ENCODE results near the gene GBP6.

Gene GBP6

GRCh38 chr1:89361681-89362080 lies 2.2 kb upstream of the GBP6 start:
- H3K9me2 ChIP-seq (replicated peaks; ENCODE audit: insufficient read depth, low read length) = no peaks in the 10 kb centered on the region
- no peaks in the 10 kb centered on the region for H3K27me3 ChIP-seq (ENCODE audit: low read length)
- no peaks in the 10 kb centered on the region for H3F3A ChIP-seq (ENCODE audit: insufficient read depth)
- no peaks in the 10 kb centered on the region for H3K79me2 ChIP-seq (ENCODE audit: insufficient read depth, low read length)
- H3K9me3 ChIP-seq (ENCODE audit: insufficient read depth, low read length) = no peaks in the 10 kb centered on the region
- H3K27ac ChIP-seq (ENCODE audit: low read depth, low read length) = no peak overlapping the region
- no peak overlapping the region for H2AFZ ChIP-seq (ENCODE audit: low read depth, low read length, severe bottlenecking)
- H3K9ac ChIP-seq (ENCODE audit: low read length) = no peak overlapping the region
- no peak overlapping the region for H3K4me3 ChIP-seq (ENCODE audit: insufficient read depth, low read length, poor library complexity, severe bottlenecking)
- H3K4me2 ChIP-seq (ENCODE audit: low read depth, low read length, poor library complexity, severe bottlenecking) = no peak overlapping the region
- TF ChIP-seq CTCF (IDR thresholded peaks at IDR 0.05; ENCODE audit: insufficient read depth, low read length, poor library complexity, severe bottlenecking) = no peak
- TF ChIP-seq EZH2phosphoT487 (conservative IDR thresholded peaks at IDR 0.05; ENCODE audit: low read length) = no peak
- H3K36me3 ChIP-seq (ENCODE audit: low read length) = no peaks in the 10 kb centered on the region
- H4K20me1 ChIP-seq (ENCODE audit: low read depth, low read length) = no peaks in the 10 kb centered on the region

GRCh38 chr1:89363196-89363595 lies 663 bp upstream of the GBP6 start:
- Histone ChIP-seq H3K9me3 (ENCODE audit: insufficient read depth, low read length) (no peaks in the 10 kb centered on the region), H3K4me3 (ENCODE audit: insufficient read depth, low read length, poor library complexity, severe bottlenecking) (no peak overlapping the region), H3F3A (ENCODE audit: insufficient read depth) (no peaks in the 10 kb centered on the region), H3K27me3 (ENCODE audit: low read length) (no peaks in the 10 kb centered on the region), H4K20me1 (ENCODE audit: low read depth, low read length) (no peaks in the 10 kb centered on the region), H3K9me2 (replicated peaks; ENCODE audit: insufficient read depth, low read length) (no peaks in the 10 kb centered on the region), H3K4me2 (ENCODE audit: low read depth, low read length, poor library complexity, severe bottlenecking) (no peak overlapping the region), H3K79me2 (ENCODE audit: insufficient read depth, low read length) (no peaks in the 10 kb centered on the region), H3K36me3 (ENCODE audit: low read length) (no peaks in the 10 kb centered on the region), H3K27ac (ENCODE audit: low read depth, low read length) (no peak overlapping the region), H2AFZ (ENCODE audit: low read depth, low read length, severe bottlenecking) (no peak overlapping the region), H3K9ac (ENCODE audit: low read length) (no peak overlapping the region)
- TF ChIP-seq CTCF (IDR thresholded peaks at IDR 0.05; ENCODE audit: insufficient read depth, low read length, poor library complexity, severe bottlenecking) (no peak), EZH2phosphoT487 (conservative IDR thresholded peaks at IDR 0.05; ENCODE audit: low read length) (no peak)

GRCh38 chr1:89364954-89365550 lies 1.2 kb downstream of the GBP6 start:
- H2AFZ ChIP-seq (ENCODE audit: low read depth, low read length, severe bottlenecking) = no peak overlapping the region
- H3K9me3 ChIP-seq (ENCODE audit: insufficient read depth, low read length) = no peaks in the 10 kb centered on the region
- H3F3A ChIP-seq (ENCODE audit: insufficient read depth) = no peaks in the 10 kb centered on the region
- H3K9ac ChIP-seq (ENCODE audit: low read length) = no peak overlapping the region
- H3K36me3 ChIP-seq (ENCODE audit: low read length) = no peaks in the 10 kb centered on the region
- H4K20me1 ChIP-seq (ENCODE audit: low read depth, low read length) = no peaks in the 10 kb centered on the region
- H3K4me3 ChIP-seq (ENCODE audit: insufficient read depth, low read length, poor library complexity, severe bottlenecking) = no peak overlapping the region
- no peaks in the 10 kb centered on the region for H3K79me2 ChIP-seq (ENCODE audit: insufficient read depth, low read length)
- H3K27me3 ChIP-seq (ENCODE audit: low read length) = no peaks in the 10 kb centered on the region
- no peaks in the 10 kb centered on the region for H3K9me2 ChIP-seq (replicated peaks; ENCODE audit: insufficient read depth, low read length)
- no peak for TF ChIP-seq EZH2phosphoT487 (conservative IDR thresholded peaks at IDR 0.05; ENCODE audit: low read length)
- no peak for TF ChIP-seq CTCF (IDR thresholded peaks at IDR 0.05; ENCODE audit: insufficient read depth, low read length, poor library complexity, severe bottlenecking)
- H3K27ac ChIP-seq (ENCODE audit: low read depth, low read length) = no peak overlapping the region
- H3K4me2 ChIP-seq (ENCODE audit: low read depth, low read length, poor library complexity, severe bottlenecking) = no peak overlapping the region

All from SU-DHL-6 (cell line).